Endodermal cell (in vitro differentiated cells): ENCODE data around the gene MFRP. TPM values are rescaled to one million over a fixed set of nuclear protein-coding genes. Genes with fewer than 3 reads are reported as not detected.

Experiments
- DNase-seq: peaks from one replicate; pipeline ENCODE4 v3.0.0-alpha.2; 2017
- H3K27ac ChIP-seq: 2 replicates; pipeline ENCODE4 v1.5.1; 2013; ENCODE audit warnings: mild to moderate bottlenecking, low read depth, low read length, moderate library complexity
- H3K27me3 ChIP-seq: 2 replicates; pipeline ENCODE4 v1.6.1; 2013; ENCODE audit warnings: mild to moderate bottlenecking, low read length, moderate library complexity; ENCODE audit not compliant: insufficient read depth, control insufficient read depth, poor library complexity, severe bottlenecking
- H3K36me3 ChIP-seq: 2 replicates; pipeline ENCODE4 v1.7.0; 2013; ENCODE audit warnings: mild to moderate bottlenecking, low read length, moderate library complexity; ENCODE audit not compliant: control insufficient read depth, insufficient read depth
- H3K4me1 ChIP-seq: one replicate; pipeline ENCODE4 v1.7.0; 2013; ENCODE audit warnings: low read length; ENCODE audit not compliant: control insufficient read depth, insufficient read depth
- H3K4me3 ChIP-seq: 2 replicates; pipeline ENCODE4 v1.5.1; 2013; ENCODE audit warnings: mild to moderate bottlenecking, low read length, moderate library complexity
- H3K9ac ChIP-seq: 2 replicates; pipeline ENCODE4 v1.6.1; 2013; ENCODE audit warnings: mild to moderate bottlenecking, low read length, moderate library complexity; ENCODE audit not compliant: poor library complexity, severe bottlenecking; ENCODE audit errors: extremely low read depth
- H3K9me3 ChIP-seq: 2 replicates; pipeline ENCODE4 v1.6.1; 2013; ENCODE audit warnings: mild to moderate bottlenecking, low read length, moderate library complexity; ENCODE audit not compliant: control insufficient read depth
- H3K27ac Mint-ChIP-seq: 2 replicates; pipeline ENCODE4 v1.8.0; 2020; ENCODE audit warnings: mixed read lengths
- H3K27me3 Mint-ChIP-seq: 2 replicates; pipeline ENCODE4 v1.8.0; 2021; ENCODE audit warnings: mild to moderate bottlenecking, mixed read lengths; ENCODE audit not compliant: insufficient read depth
- H3K36me3 Mint-ChIP-seq: 2 replicates; pipeline ENCODE4 v1.8.0; 2020; ENCODE audit warnings: low read depth, mixed read lengths
- H3K4me1 Mint-ChIP-seq: 2 replicates; pipeline ENCODE4 v1.8.0; 2020; ENCODE audit warnings: mixed read lengths
- H3K4me3 Mint-ChIP-seq: 2 replicates; pipeline ENCODE4 v1.8.0; 2020; ENCODE audit warnings: mild to moderate bottlenecking, moderate library complexity, mixed read lengths
- H3K9me3 Mint-ChIP-seq: 2 replicates; pipeline ENCODE4 v1.8.0; 2020; ENCODE audit warnings: mild to moderate bottlenecking, mixed read lengths
- WGBS, 2 experiments: methylation state at CpG; one replicate each; pipeline versions ENCODE4 v1.1.5 to v1.1.7; 2013; ENCODE audit warnings: missing lambda C conversion rate in 2 of 2, mixed read lengths in 1 of 2; ENCODE audit not compliant: insufficient coverage in 1 of 2, insufficient read length in 1 of 2; 5-methylcytosine and 5-hydroxymethylcytosine counted together
- total RNA-seq, 2 donors: library from RNA; stranded (reverse); fragmentation: NEBNext Ultra II Directional in 1 of 2; extraction: Animal tissue kit (Norgen Biotek cat#: 25700) in 1 of 2; gene quantifications; 2 replicates in 1 of 2; 3 replicates in 1 of 2; pipeline ENCODE4 v1.2.1, GENCODE V29; 2021
- TF ChIP-seq, protein P1 (sequence below): fragments of 200-600 bp; sonication (generic); conservative IDR thresholded peaks from 2 replicates; pipeline ENCODE4 v1.5.0; 2021; ENCODE audit warnings: antibody characterized with exemption, mild to moderate bottlenecking

Gene MFRP
- total RNA-seq, 2 donors from 2014 or later: not detected

DNA sequence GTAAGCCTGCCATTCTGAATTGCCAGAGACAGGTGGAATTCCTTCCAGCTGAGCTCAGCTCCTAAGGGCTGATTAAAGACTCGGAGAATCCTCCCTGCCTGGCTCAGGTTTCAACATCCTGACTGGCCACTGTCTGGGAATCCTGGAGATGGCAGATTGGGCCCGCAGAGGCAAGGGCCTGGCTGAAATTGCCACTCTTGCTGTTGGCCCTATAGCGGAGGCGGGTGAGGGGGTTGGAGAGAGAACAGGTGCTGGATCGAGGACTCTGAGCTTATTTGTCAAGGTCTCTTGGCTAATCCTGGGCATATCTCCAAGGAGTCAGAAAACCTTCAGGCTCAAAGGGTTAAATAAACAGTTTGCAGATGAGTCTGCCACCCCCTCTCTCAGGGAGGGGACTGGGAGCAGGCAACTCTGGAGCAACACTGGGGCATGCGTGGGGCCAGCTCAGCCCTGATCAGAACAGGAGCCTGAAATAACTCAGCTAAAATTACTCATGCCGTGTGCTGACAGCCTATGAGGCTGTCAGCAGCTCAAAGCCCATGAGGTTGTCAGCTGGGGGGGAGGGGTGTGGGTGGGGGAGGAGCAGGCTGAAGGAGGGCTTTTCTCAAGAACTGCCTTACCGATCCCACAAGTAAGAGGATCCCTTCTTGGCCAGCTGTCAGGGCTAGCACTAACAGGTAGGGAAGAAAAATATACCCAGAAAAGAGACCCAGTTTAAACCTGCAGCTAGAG lies 14.7 kb upstream of the MFRP start:
- H3K9ac ChIP-seq: peak overlapping the region; percentile 1
- Mint-ChIP-seq H3K27me3 (peaks cover 42% of the 10 kb centered on the region), H3K9me3 (no peaks in the 10 kb centered on the region), H3K27ac (peak overlapping the region; percentile 94), H3K36me3 (peaks cover 42% of the 10 kb centered on the region), H3K4me1 (peaks cover 30% of the 10 kb centered on the region), H3K4me3 (peak overlapping the region; percentile 37)
- peak overlapping the region; percentile 1 for H3K27ac ChIP-seq
- peaks cover 36% of the 10 kb centered on the region for H3K36me3 ChIP-seq
- peaks cover 14% of the 10 kb centered on the region for H3K27me3 ChIP-seq
- peaks cover 30% of the 10 kb centered on the region for H3K4me1 ChIP-seq
- H3K9me3 ChIP-seq: no peaks in the 10 kb centered on the region
- DNase-seq: peak; percentile 90
- WGBS, 2 experiments: 9 to 13% methylated on average over 5 to 8 of the region's 8 CpGs
- peak overlapping the region; percentile 75 for H3K4me3 ChIP-seq
- TF ChIP-seq, protein P1, sequence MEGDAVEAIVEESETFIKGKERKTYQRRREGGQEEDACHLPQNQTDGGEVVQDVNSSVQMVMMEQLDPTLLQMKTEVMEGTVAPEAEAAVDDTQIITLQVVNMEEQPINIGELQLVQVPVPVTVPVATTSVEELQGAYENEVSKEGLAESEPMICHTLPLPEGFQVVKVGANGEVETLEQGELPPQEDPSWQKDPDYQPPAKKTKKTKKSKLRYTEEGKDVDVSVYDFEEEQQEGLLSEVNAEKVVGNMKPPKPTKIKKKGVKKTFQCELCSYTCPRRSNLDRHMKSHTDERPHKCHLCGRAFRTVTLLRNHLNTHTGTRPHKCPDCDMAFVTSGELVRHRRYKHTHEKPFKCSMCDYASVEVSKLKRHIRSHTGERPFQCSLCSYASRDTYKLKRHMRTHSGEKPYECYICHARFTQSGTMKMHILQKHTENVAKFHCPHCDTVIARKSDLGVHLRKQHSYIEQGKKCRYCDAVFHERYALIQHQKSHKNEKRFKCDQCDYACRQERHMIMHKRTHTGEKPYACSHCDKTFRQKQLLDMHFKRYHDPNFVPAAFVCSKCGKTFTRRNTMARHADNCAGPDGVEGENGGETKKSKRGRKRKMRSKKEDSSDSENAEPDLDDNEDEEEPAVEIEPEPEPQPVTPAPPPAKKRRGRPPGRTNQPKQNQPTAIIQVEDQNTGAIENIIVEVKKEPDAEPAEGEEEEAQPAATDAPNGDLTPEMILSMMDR: no peak

GRCh38 chr11:119359365-119360214 lies 13.1 kb upstream of the MFRP start:
- Histone ChIP-seq H3K9me3 (no peaks in the 10 kb centered on the region), H3K4me3 (no peak overlapping the region), H3K9ac (no peak overlapping the region), H3K27ac (no peak overlapping the region), H3K27me3 (peaks cover 4% of the 10 kb centered on the region), H3K36me3 (peaks cover 50% of the 10 kb centered on the region), H3K4me1 (peaks cover 30% of the 10 kb centered on the region)
- Mint-ChIP-seq H3K4me3 (no peak overlapping the region), H3K9me3 (no peaks in the 10 kb centered on the region), H3K4me1 (peaks cover 33% of the 10 kb centered on the region), H3K27me3 (peaks cover 37% of the 10 kb centered on the region), H3K27ac (no peak overlapping the region), H3K36me3 (peaks cover 45% of the 10 kb centered on the region)
- no peak for DNase-seq
- WGBS, 2 experiments: 92 to 94% methylated on average over 10 of the region's 10 CpGs
- TF ChIP-seq, protein P1: no peak

DNA sequence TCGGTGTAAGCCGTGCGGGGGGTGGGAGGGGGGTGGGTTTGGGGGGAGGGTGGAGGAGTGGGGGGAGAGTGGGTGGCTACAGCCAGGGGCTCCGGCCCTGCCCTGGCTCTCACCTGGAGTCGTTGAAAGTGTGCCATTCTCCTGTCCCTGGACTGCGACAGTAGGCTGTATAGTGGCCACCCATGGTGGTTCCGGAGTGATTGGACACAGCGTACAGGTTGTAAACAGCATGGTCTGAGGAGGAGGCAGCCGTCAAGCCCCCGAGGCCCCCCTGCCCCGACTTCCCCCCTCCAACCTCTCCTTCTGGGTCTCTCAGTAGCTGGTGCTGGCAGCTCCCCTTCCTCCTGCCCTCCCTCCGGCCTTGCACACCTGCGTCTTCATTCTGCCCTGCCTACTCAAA lies 10.6 kb upstream of the MFRP start:
- Histone ChIP-seq H3K27me3 (no peaks in the 10 kb centered on the region), H3K4me3 (no peak overlapping the region), H3K4me1 (peaks cover 16% of the 10 kb centered on the region), H3K9ac (no peak overlapping the region), H3K36me3 (peaks cover 53% of the 10 kb centered on the region), H3K27ac (no peak overlapping the region), H3K9me3 (no peaks in the 10 kb centered on the region)
- Mint-ChIP-seq H3K36me3 (peaks cover 47% of the 10 kb centered on the region), H3K9me3 (no peaks in the 10 kb centered on the region), H3K4me1 (peaks cover 25% of the 10 kb centered on the region), H3K27me3 (peaks cover 28% of the 10 kb centered on the region), H3K4me3 (peak overlapping the region; percentile 58), H3K27ac (no peak overlapping the region)
- TF ChIP-seq, protein P1: no peak
- 88 to 90% methylated on average over 5 to 10 of the region's 13 CpGs for WGBS, 2 experiments
- no peak for DNase-seq
